HG03520 (cell line): ENCODE results near the gene HEPHL1.

Experiments used
- ATAC-seq: cut with Tn5 transposase; IDR thresholded peaks from one replicate; pipeline ENCODE4 v1.9.1; 2021; ENCODE audit warnings: mild to moderate bottlenecking, moderate library complexity; ENCODE audit not compliant: unreplicated experiment

HEPHL1 gene

GRCh38 chr11:94128746-94129511, 107.8 kb downstream of the HEPHL1 start, which contains the start of gene PANX1:
PANX1 (plus strand) TSS chr11:94128841; CDS start chr11:94129313, 472 bp downstream.
- ATAC-seq, result peak; percentile 77

- peak; percentile 57 for ATAC-seq
Observed at GRCh38 chr11:94129512-94130297, 108.6 kb downstream of the HEPHL1 start.

- no peak for ATAC-seq
Observed at GRCh38 chr11:94130298-94131046, 109.3 kb downstream of the HEPHL1 start.

- ATAC-seq, result no peak
Observed at GRCh38 chr11:94131047-94131717, 110.0 kb downstream of the HEPHL1 start.

GRCh38 chr11:94131718-94132115, 110.6 kb downstream of the HEPHL1 start:
- ATAC-seq, result no peak

- no peak for ATAC-seq
Observed at GRCh38 chr11:94132152-94132558, 111.0 kb downstream of the HEPHL1 start.

GRCh38 chr11:94132823-94133408, 111.8 kb downstream of the HEPHL1 start:
- no peak for ATAC-seq

- no peak for ATAC-seq
Observed at GRCh38 chr11:94133752-94134151, 112.6 kb downstream of the HEPHL1 start.

- ATAC-seq, result no peak
Observed at GRCh38 chr11:94134651-94135512, 113.7 kb downstream of the HEPHL1 start.

GRCh38 chr11:94139416-94139815, 118.3 kb downstream of the HEPHL1 start:
- no peak for ATAC-seq

GRCh38 chr11:94140154-94140655, 119.1 kb downstream of the HEPHL1 start:
- no peak for ATAC-seq

- ATAC-seq, result no peak
Observed at GRCh38 chr11:94141511-94142307, 120.6 kb downstream of the HEPHL1 start.

- no peak for ATAC-seq
Observed at GRCh38 chr11:94142308-94143281, 121.4 kb downstream of the HEPHL1 start.

GRCh38 chr11:94144216-94144615, 123.1 kb downstream of the HEPHL1 start:
- ATAC-seq, result no peak

- ATAC-seq, result no peak
Observed at GRCh38 chr11:94144664-94145063, 123.5 kb downstream of the HEPHL1 start.

GRCh38 chr11:94145431-94145830, 124.3 kb downstream of the HEPHL1 start:
- ATAC-seq, result no peak

GRCh38 chr11:94145916-94146315, 124.8 kb downstream of the HEPHL1 start:
- ATAC-seq, result no peak
